PC-3 (cell line): ENCODE measurements around the gene NPL. TPM values are rescaled to one million over a fixed set of nuclear protein-coding genes. Genes with fewer than 3 reads are reported as not detected.

Source experiments
- ATAC-seq: fragments of 200-7000 bp; cut with Tn5 transposase; 2 replicates; pipeline ENCODE4 v1.9.1; 2020; ENCODE audit warnings: mild to moderate bottlenecking, moderate library complexity
- BruUV-seq: library from RNA; stranded (reverse); fragments of 400-500 nt; replicated peaks from 2 replicates; lab custom pipeline; 2021; lab: Mats Ljungman, UMichigan
- CTCF ChIA-PET: fragments of 300-600 bp; sonication (Branson Sonifier 250); formaldehyde crosslinking; loops from one replicate; lab custom pipeline; 2022; ENCODE audit warnings: antibody characterized with exemption; lab: Charles Lee
- POLR2A ChIA-PET: fragments of 300-600 bp; sonication (Branson Sonifier 250); formaldehyde crosslinking; loops from one replicate; lab custom pipeline; 2022; ENCODE audit warnings: antibody characterized with exemption; ENCODE audit not compliant: unreplicated experiment; lab: Charles Lee
- DNase-seq: peaks from one replicate; pipeline ENCODE4 v3.0.0-alpha.2; 2015
- H2AFZ ChIP-seq: fragments of 300-600 bp; sonication (generic); 2 replicates; pipeline ENCODE4 v1.6.0; 2016; ENCODE audit warnings: antibody characterized with exemption, low read length
- H3F3A ChIP-seq: fragments of 300-600 bp; sonication (generic); one replicate; pipeline ENCODE4 v1.6.0; 2017; ENCODE audit warnings: antibody characterized with exemption, low read length, control low read depth, mild to moderate bottlenecking; ENCODE audit not compliant: unreplicated experiment
- H3K27ac ChIP-seq: fragments of 300-600 bp; sonication (generic); 2 replicates; pipeline ENCODE4 v1.5.1; 2016; ENCODE audit warnings: mild to moderate bottlenecking, low read length
- H3K27me3 ChIP-seq: fragments of 300-600 bp; sonication (generic); 2 replicates; pipeline ENCODE4 v1.6.1; 2016; ENCODE audit warnings: low read length, mixed read lengths
- H3K36me3 ChIP-seq: fragments of 300-600 bp; sonication (generic); 2 replicates; pipeline ENCODE4 v1.6.1; 2016; ENCODE audit warnings: low read depth, mixed run types, low read length, mixed read lengths
- H3K4me1 ChIP-seq: fragments of 300-600 bp; sonication (generic); 2 replicates; pipeline ENCODE4 v1.5.1; 2016; ENCODE audit warnings: low read length; ENCODE audit not compliant: insufficient read depth
- H3K4me2 ChIP-seq: fragments of 300-600 bp; sonication (generic); 2 replicates; pipeline ENCODE4 v1.6.0; 2016; ENCODE audit warnings: low read length
- H3K4me3 ChIP-seq: fragments of 300-600 bp; sonication (generic); 2 replicates; pipeline ENCODE4 v1.5.1; 2016; ENCODE audit warnings: mild to moderate bottlenecking, low read length, mixed read lengths
- H3K79me2 ChIP-seq: fragments of 300-600 bp; sonication (generic); 2 replicates; pipeline ENCODE4 v1.6.1; 2017; ENCODE audit warnings: low read length, mixed read lengths
- H3K9ac ChIP-seq: fragments of 300-600 bp; sonication (generic); 2 replicates; pipeline ENCODE4 v1.6.0; 2016; ENCODE audit warnings: mild to moderate bottlenecking, low read length
- H3K9me2 ChIP-seq: fragments of 300-600 bp; sonication (generic); replicated peaks from 2 replicates; pipeline ENCODE4 v1.6.1; 2016; ENCODE audit warnings: mixed run types, low read length, mixed read lengths
- H3K9me3 ChIP-seq: fragments of 300-600 bp; sonication (generic); 2 replicates; pipeline ENCODE4 v1.6.1; 2016; ENCODE audit warnings: low read length, mixed read lengths
- H4K20me1 ChIP-seq: fragments of 300-600 bp; sonication (generic); 2 replicates; pipeline ENCODE4 v1.6.1; 2016; ENCODE audit warnings: low read length, mixed read lengths
- EZH2 ChIP-seq: fragments of 300-600 bp; sonication (generic); IDR thresholded peaks from one replicate; pipeline ENCODE4 v1.6.1; 2017; ENCODE audit warnings: antibody characterized with exemption, mild to moderate bottlenecking, low read length; ENCODE audit not compliant: unreplicated experiment
- EZH2phosphoT487 ChIP-seq: fragments of 300-600 bp; sonication (generic); IDR thresholded peaks from 2 replicates; pipeline ENCODE4 v1.6.1; 2018; ENCODE audit warnings: mild to moderate bottlenecking, antibody characterized with exemption, low read length, borderline replicate concordance
- intact Hi-C: fragments of 100-400 bp; cut with micrococcal nuclease; formaldehyde crosslinking; loops from 2 replicates; pipeline ENCODE4 v1.9.0; 2023
- total RNA-seq: library from RNA; depleted of rRNA; stranded (reverse); fragments of >200 nt; gene quantifications from 2 replicates; pipeline ENCODE4 v1.2.3, GENCODE V29; 2014
- TF ChIP-seq, protein P1 (sequence below): fragments of 300-600 bp; sonication (generic); conservative IDR thresholded peaks from 2 replicates; pipeline ENCODE4 v1.5.1; 2017; ENCODE audit warnings: antibody characterized with exemption, low read depth, mild to moderate bottlenecking, low read length

The NPL gene
- total RNA-seq, 1 experiment from 2014 or later, result not detected

DNA sequence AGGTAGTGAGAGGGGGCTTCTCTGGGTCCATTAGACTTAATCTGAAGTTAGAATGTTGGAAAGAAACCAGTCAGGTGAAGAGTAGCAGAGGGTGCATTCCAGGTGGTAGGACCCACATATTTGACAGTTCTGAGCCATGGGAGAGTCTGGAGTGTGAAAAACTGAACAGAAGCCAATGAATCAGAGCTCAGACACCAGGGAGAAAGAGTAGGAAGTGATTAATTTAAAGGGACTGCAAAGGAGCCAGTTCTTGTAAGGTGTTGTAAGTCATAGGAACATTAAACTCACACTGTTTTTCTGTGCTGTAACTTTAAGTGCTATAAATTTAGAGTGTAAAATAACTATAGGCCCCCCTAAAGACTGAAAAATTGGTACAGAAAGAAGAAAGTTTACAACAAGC, 43.7 kb downstream of the NPL start:
- no peaks in the 10 kb centered on the region for H4K20me1 ChIP-seq
- no peaks in the 10 kb centered on the region for H3F3A ChIP-seq
- no peaks in the 10 kb centered on the region for H3K9me2 ChIP-seq
- BruUV-seq, result no TSS peak
- no peaks in the 10 kb centered on the region for H3K36me3 ChIP-seq
- no peak overlapping the region for H3K27ac ChIP-seq
- ChIA-PET POLR2A (no interaction called here), CTCF (no interaction called here)
- H3K4me2 ChIP-seq, result no peak overlapping the region
- TF ChIP-seq EZH2, result no peak
- TF ChIP-seq, protein P1, sequence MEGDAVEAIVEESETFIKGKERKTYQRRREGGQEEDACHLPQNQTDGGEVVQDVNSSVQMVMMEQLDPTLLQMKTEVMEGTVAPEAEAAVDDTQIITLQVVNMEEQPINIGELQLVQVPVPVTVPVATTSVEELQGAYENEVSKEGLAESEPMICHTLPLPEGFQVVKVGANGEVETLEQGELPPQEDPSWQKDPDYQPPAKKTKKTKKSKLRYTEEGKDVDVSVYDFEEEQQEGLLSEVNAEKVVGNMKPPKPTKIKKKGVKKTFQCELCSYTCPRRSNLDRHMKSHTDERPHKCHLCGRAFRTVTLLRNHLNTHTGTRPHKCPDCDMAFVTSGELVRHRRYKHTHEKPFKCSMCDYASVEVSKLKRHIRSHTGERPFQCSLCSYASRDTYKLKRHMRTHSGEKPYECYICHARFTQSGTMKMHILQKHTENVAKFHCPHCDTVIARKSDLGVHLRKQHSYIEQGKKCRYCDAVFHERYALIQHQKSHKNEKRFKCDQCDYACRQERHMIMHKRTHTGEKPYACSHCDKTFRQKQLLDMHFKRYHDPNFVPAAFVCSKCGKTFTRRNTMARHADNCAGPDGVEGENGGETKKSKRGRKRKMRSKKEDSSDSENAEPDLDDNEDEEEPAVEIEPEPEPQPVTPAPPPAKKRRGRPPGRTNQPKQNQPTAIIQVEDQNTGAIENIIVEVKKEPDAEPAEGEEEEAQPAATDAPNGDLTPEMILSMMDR, result no peak
- no peak for TF ChIP-seq EZH2phosphoT487
- no peaks in the 10 kb centered on the region for H3K9me3 ChIP-seq
- no peak overlapping the region for H2AFZ ChIP-seq
- H3K4me3 ChIP-seq, result no peak overlapping the region
- ATAC-seq (peak; percentile 27; the same call in 1 of the 2 replicates), DNase-seq (peak; percentile 7)
- intact Hi-C loops, result no loop called here
- H3K27me3 ChIP-seq, result peaks cover 21% of the 10 kb centered on the region; the same call in 1 of the 2 replicates
- no peak overlapping the region for H3K9ac ChIP-seq
- H3K79me2 ChIP-seq, result no peaks in the 10 kb centered on the region
- no peaks in the 10 kb centered on the region for H3K4me1 ChIP-seq

DNA sequence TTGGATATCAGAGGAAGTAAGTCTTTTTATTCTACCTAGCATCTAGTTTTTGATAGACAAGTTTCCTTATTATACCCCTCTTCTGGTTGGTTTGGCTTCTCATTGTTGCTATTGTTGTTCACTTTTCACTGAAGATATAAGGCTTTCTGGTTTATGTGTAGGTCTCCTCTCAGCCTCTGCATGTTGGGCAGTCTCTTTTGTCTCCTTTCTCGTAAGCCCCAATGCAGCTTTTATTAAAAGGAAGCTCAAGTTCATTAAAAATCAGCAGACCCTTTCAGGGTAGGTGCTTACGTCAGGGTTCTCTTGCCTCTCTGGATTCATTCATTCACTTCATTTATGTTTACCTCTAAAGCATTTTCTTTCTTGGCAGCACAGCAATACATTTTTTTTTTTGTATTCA, 44.8 kb downstream of the NPL start:
- Histone ChIP-seq H4K20me1 (no peaks in the 10 kb centered on the region), H3K27ac (no peak overlapping the region), H3K79me2 (peaks cover 2% of the 10 kb centered on the region), H3K4me3 (no peak overlapping the region), H3K9me2 (no peaks in the 10 kb centered on the region), H3K4me2 (no peak overlapping the region), H3F3A (no peaks in the 10 kb centered on the region), H2AFZ (no peak overlapping the region), H3K4me1 (no peaks in the 10 kb centered on the region), H3K9ac (no peak overlapping the region), H3K27me3 (peaks cover 10% of the 10 kb centered on the region; the same call in 1 of the 2 replicates), H3K9me3 (no peaks in the 10 kb centered on the region), H3K36me3 (no peaks in the 10 kb centered on the region)
- intact Hi-C loops, result no loop called here
- ChIA-PET CTCF (no interaction called here), POLR2A (no interaction called here)
- no TSS peak for BruUV-seq
- no peak for DNase-seq
- no peak for ATAC-seq
- TF ChIP-seq, protein P1, result no peak
- TF ChIP-seq EZH2 (no peak), EZH2phosphoT487 (no peak)

DNA sequence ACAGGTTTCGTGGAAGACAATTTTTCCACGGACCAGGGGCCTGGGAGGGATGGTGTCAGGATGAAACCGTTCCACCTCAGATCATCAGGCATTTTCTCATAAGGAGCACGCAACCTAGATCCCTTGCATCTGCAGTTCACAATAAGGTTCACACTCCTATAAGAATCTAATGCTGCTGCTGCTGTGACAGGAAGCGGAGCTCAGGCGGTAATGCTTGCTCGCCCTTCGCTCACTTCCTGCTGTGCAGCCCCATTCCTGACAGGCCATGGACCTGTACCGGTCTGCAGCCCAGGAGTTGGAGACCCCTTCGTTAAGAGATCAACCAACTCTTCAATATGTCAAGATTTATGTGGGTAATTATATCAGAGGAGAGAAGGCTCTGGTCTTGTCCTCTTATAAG, 46.2 kb downstream of the NPL start:
- Histone ChIP-seq H4K20me1 (peaks cover 14% of the 10 kb centered on the region), H3K4me1 (no peaks in the 10 kb centered on the region), H3K36me3 (peaks cover 4% of the 10 kb centered on the region), H3K9me3 (no peaks in the 10 kb centered on the region), H2AFZ (no peak overlapping the region), H3K27me3 (no peaks in the 10 kb centered on the region; the same call in 1 of the 2 replicates), H3K27ac (no peak overlapping the region), H3K9ac (no peak overlapping the region), H3K4me3 (no peak overlapping the region), H3F3A (no peaks in the 10 kb centered on the region), H3K9me2 (no peaks in the 10 kb centered on the region), H3K79me2 (peaks cover 17% of the 10 kb centered on the region), H3K4me2 (no peak overlapping the region)
- no peak for ATAC-seq
- TF ChIP-seq, protein P1, result no peak
- TF ChIP-seq EZH2phosphoT487, result no peak
- TF ChIP-seq EZH2, result no peak
- no TSS peak for BruUV-seq
- DNase-seq, result no peak
- intact Hi-C loops, result no loop called here
- POLR2A ChIA-PET, result no interaction called here
- CTCF ChIA-PET, result no interaction called here
